Renal cortex interstitium (tissue), 11 donors: Measurements from ENCODE around the gene TRRAP. TPM values are rescaled to one million over a fixed set of nuclear protein-coding genes. Genes with fewer than 3 reads are reported as not detected.

Source experiments
- DNase-seq, 11 donors: peaks; one replicate each; pipeline ENCODE4 v3.0.0-alpha.2; 2013; ENCODE audit warnings: low read depth in 9 of 11, low spot score in 4 of 11; ENCODE audit errors: extremely low read depth in 1 of 11
- polyA plus RNA-seq, 3 donors: library from polyadenylated mRNA; unstranded; fragments of 120-200 nt; gene quantifications; one replicate each; pipeline ENCODE4 v1.2.1, GENCODE V29; 2013; ENCODE audit not compliant: insufficient read length in 3 of 3

Gene TRRAP
- polyA plus RNA-seq, 3 donors = 42.4 to 45.4 (median 43.7) TPM

GRCh38 chr7:99011706-99012404, 133.5 kb downstream of the TRRAP start:
- DNase-seq = no peak

DNA sequence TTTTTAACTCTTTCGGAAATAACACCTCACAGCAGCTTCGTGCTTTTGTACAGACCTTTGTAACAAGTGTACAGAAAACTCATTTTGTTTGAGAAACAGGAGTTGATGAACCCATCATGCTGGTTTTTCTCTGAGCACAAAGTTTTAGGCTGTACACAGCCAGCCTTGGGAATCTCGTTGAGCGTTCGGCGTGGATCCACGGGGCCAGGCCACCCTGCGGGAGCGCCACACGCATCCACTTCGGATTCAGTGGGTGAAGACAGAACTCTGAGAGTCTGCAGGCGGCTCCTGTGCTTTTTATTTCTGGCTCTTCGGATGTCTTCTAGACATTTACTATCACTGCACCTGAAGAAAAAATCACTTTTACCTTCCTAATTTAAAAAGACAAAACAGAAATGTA, 134.4 kb downstream of the TRRAP start:
- DNase-seq = no peak

GRCh38 chr7:99013266-99014112, 135.2 kb downstream of the TRRAP start:
- DNase-seq = no peak

DNA sequence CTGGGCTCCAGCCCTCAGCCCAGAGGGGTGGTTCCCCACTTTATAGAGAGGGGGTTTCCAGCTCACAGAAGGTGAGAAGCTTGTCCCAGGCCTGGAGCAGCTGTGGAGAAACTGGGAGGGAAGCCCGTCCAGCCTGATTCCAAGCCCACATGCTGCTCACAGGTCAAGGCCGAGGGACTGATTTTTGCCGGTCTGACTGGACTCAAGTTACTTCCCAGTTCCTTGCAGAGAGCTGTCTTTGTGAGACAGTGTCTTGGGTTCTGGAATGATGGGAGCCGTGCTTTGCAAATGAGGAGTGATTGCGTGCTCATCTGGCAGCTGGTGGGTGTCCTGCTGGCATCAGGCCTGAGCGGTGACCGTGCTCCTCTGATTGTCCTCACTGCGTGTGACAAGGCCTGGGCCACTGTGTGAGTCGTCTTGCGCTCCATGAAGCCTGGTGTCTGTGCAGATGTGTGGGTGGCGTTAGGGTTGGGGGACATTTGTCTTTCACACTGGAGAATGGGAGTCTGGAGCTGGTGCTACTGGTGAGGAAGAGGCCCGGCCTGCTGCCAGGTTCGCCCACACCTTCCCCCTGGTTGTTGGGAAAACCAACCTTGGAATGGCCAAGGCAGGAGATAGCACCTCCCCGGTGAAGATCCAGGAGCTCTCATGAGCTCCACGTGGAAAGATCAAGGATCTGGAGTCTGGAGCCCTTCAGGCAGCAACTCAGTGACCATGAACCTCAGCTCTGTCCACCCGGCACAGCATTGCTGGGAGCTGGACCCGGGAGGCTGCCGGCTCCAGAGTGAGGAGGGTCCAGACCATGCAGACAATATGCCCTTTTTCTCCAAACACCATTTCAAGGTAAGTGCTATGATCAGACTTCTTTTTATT, 136.0 kb downstream of the TRRAP start:
- no peak for DNase-seq

- no peak for DNase-seq
These were observed 137.9 kb downstream of the TRRAP start for GRCh38 chr7:99016196-99016595.

DNA sequence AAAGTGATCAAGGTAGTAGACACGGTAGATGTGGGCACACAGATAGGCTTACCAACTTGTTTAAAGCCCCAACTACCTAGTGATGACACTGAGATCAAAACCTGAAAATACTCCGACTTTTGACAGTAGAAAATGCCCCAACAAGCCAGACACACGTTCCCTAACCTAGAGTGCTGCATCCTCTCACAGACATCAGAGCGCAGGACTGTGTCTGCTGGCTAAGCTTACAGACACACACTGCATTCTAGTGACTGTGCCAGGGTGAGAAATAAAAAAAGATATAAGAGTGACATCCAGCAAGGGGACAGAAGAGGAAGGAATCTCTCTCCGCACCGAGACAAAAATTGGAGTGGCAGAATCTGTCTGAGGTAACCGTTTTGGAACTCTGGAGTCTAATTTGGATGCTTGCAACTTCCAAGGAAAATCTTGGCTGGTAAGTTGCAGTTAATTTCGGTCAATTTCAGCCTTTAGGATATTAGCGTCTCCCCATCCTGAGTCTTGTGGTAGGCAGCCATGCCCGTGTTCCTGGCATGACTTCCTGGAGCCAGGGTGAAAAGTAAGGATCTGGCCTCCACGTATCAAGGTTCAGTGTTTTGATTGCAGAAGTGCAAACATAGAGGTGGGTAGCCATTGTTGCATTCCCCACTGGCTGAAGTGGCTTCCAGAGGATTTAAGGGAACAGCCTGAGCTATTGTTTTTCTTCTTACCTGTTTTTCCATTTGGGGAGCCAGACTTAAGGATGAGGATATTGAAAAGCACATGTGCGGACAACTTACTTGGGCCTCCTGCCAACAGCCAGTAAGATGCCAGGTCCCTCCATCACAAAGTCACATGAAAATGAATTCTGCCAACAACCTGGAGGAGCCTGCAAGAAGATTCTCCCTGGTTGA, 141.4 kb downstream of the TRRAP start:
- no peak for DNase-seq

- no peak for DNase-seq
These were observed 142.0 kb downstream of the TRRAP start for GRCh38 chr7:99020413-99020715.

DNA sequence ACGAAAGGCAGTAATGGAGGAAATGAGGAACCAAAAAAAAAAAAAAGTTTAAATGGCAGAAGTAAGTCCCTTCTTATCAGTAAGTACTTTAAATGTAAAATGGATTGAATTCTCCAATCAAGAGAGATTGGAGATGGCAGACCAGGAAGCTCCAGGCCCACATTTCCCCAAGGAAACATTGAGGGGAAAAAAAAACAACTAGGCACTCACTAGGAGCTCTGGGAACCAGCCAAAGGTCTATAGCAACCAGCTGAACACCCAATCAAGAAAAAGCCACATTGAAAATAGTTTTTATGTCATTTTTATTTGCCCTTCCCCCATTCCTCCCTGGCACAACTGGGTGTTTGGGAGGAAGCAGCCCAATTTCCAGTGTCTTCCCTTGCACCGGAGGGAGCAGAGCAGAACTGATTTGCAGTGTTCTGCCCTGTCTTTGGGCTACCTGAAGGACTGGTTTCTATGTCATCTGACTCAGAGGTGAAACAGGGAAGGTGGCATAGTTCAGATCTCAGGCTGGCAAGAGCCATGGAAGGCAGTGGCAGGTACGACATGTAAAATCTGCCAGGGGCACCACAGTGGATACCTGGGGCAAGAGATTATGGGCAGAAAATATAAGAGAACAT, 143.7 kb downstream of the TRRAP start:
- no peak for DNase-seq

- peak in 1 of 11 donors; percentile 9 for DNase-seq
These were observed 145.7 kb downstream of the TRRAP start for GRCh38 chr7:99024066-99024465.

DNA sequence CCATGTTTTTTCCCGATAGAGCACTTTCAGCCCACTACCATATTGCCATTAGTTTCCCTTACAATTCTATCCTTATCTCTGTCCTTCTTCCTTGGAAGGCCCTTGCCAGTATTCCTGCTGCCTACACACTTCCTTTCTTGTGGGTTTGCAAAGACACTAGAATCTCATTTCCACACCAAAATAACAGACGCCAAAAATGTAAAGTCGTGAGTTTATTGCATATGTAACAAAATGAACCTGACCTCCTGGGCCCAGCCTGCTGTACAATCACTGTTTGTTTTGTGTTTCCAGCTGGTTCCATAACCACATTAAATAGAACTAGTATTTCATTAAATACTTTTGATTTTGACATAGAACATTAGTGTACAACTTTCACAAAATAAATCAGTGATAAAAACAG, 148.9 kb downstream of the TRRAP start:
- DNase-seq = no peak

DNA sequence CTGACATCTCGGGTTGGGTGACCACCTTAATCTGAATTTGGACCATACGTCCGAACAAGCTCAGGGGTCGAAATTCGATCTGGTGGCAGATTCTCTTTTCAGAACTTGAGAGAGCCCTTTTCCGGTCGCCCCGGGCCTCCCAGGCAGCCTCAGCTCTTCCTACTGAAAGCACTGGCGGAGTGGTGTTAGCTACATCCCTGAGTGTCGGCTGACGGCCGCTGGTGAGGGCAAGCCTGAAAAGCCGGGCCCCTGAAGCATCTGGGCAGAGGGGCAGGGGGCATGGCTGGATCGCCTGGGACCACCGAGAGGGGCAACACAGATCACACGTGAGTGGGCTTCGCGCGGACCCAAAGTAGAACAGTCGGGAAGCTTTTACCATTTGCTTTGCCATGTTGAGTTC, 149.5 kb downstream of the TRRAP start:
- no peak for DNase-seq

DNA sequence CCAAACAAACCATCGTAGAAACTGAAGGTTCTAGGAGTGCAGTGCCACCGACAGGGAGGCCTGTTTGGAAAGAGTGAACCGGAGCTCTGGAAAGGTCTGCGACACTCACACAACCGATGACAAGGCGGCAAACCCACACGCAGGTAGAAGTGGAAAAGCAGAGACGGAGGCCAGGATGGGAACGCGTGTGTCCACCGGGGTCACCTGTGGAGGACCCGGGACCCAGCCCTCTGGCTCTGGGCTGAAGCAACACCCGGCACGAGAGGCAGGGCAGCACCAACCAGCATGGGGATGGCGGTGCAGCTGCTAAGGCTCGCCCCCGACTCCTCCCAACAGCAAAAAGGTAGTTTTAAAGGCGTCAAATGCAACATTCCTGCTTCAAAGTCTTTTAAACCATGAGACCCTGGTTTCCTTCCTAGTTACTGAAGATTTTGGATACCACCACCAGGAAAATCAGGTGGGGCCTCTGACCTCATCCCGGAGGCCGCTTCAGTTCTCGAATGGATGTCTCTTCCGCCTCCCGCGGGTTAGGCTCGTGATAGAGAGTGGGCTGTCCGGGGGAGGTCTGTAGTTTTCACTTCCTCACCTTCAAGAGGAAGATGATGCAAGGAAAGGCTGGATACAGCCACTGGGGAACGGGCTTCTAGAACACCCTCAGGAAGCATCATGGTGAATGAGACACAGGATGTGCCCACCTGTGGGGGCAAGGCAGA, 150.1 kb downstream of the TRRAP start:
- no peak for DNase-seq

DNA sequence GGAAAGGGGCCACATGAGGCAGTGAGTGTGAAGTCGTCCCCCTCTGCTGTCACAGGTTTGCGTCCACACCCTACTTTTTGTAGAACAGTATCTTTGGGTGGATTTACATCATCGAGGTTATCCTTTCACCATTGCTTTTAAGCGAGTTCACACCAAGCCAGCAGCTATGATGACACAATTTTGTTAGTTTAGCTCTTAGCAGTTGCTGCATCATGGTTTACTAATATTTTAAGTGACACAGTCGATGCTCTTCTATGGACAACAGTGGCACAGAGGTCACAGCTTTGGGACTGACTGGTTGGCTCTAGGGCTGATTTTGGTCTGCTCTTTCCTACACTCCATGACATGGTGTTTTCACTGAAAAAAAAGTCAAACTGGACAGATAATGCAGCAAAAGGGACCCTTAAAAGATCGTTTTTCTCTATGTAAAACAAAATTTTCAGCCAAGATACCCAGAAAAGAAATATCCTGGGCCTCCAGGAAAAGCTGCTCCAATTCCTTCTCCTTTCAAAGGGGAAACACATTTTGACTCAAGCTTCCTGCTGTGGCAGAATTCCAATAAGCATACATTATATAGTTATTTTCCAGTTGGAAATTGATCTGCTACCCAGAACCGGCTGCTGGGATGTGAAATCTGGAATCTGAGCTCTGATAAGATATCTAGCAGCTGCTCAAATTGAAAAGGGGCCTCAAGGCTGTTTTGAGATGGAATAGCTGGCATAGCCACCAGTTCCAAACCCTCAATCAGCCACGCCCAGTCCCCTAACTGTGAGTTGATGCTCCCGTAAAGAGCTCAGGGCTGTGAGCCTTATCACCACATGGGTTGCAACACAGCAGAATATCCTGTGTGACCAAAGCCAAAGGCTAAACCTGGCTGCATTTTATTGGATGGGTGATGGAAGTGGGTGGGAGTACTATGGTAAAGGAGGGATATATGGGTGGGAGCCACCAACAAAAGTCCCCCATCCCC, 151.4 kb downstream of the TRRAP start:
- no peak for DNase-seq

- no peak for DNase-seq
These were observed 152.1 kb downstream of the TRRAP start for GRCh38 chr7:99030457-99030856.

DNA sequence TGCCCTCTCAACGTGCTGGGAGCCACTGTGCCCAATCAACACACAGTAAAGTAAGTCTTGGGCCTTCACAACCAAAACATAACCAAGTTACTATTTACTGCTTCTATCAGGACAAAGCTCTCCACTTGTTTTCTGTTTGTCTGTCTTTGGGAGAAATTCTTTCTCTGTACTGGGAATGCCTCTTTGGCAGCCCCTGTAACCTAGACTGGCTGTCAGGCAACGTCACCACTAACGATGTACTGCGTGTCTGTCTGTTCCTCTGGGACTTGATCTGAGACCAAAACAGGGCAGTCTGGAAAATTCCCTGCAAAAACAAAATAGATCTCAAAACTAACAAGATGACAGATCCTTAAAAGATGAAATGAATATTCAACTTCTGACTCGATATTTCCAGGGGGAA, 152.6 kb downstream of the TRRAP start:
- no peak for DNase-seq

DNA sequence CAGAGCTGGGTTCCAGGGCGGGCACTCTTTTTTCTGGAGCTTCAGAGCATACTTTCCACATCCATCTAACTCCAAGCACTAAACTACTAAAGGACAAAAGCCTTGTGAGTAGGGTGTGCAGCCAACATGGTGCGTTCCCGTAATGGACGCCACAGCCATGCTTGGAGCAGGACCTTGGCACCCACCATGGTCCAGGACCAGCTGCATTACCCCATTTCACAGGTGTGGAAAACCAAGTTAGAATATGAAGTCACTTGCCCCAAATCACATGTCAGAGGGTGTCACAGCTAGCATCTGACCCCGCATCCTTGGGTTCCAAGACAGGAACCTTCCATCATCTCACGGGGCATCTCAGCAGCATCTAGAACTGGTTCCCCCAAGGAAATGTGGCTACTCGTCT, 153.2 kb downstream of the TRRAP start:
- DNase-seq = no peak

DNA sequence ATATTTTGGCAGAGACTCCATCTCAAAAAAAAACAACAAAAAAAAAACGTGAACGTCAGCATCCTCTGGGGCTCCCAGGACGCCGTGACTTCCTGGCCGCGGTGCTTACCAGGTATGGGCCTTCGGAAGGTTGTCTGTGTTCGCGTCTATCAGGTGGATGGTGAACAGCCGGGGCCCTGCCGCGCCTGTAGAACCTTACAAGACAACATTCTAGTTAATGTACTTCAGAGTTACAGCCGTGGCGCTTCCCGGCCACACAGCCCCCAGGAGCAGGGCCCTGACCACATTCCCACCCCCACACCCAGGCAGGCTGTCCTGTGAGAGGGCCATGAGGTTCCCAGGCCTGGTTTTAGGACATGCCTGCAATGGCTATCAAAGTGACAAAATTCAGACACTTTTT, 154.6 kb downstream of the TRRAP start:
- DNase-seq = no peak
